ENCODE results near the gene SPATA31A5.
"Not testable (repeated sequence)": the region's sequence is repeated elsewhere in the genome, so short reads cannot be mapped to it uniquely, and the experiment has no call there.

The SPATA31A5 gene

DNA sequence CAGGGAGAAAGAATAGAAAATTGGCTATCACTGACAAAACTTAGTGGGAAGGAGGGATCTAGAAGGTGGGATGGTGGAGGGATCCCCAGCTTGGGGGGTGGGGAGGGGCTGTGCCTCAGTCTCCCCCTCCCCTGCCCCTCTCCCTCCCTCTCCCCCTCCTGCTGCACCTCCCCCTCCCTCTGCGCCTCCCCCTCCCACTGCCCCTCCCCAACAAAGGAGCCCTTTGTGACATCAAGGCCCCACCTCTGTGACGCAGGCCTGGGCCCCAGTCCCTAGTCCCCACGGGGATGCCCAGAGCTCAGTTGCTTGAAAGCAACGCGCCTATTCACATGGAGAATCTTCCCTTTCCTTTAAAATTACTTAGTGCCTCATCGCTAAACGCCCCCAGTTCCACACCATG is at the start of gene SPATA31A5:
Gene SPATA31A5, plus strand, starts transcription at position 301 of the 400 bp plus-strand sequence. Its CDS starts 29 bp downstream, at position 330.
- not testable (repeated sequence) for DNase-seq (ENCODE audit: low read depth in 2 of 2)

DNA sequence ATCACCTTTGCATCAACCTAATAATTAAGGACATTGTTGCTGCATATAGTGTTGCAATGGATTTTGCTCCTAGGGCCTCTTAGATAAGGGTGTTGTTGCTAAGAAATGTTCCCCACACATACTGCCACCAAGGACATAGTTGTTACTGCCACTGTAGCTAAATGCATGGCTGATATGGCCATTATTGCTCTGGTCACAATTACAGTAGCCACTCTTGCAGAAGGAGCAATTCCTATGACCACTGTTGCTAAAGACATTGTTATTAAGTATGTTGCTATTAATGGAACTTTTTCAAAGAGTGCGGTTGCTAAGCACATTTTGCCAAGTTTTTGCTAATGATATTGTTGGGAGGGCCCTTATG is 48.8 kb downstream of the SPATA31A5 start:
- not testable (repeated sequence) for DNase-seq (ENCODE audit: low read depth in 2 of 2)

DNA sequence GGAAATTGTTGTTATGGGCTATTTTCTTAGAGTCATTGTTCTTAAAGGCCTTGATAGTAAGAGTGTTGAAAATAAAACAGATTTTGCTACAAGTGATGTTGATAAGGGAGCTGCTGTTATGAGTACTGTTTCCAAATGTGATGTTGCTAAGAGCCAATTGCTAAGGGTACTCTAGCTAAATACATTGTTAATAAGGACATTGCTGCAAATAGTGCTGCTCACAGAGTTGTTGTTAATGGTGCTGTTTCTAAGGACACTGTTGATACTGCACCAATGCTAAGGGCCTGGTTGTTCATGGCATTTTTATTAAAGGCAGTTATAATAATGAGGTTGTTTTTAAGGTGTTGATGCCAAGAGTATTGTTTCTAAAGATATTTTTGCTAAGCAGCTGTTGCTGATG is 52.2 kb downstream of the SPATA31A5 start:
- not testable (repeated sequence) for DNase-seq (ENCODE audit: low read depth in 2 of 2)

All from activated CD8-positive, alpha-beta memory T cell treated with anti-CD3 and anti-CD28 coated beads for 4 hours (primary cell).